OCI-LY7 (cell line): ENCODE results near the gene R3HDM4. TPM values are rescaled to one million over a fixed set of nuclear protein-coding genes. Genes with fewer than 3 reads are reported as not detected.
A peak's percentile ranks its signal among the peaks of the same experiment; 100 is the strongest.

Experiments used
- BruUV-seq: library from RNA; stranded (reverse); fragments of 400-500 nt; replicated peaks from 2 replicates; lab custom pipeline; 2021; lab: Mats Ljungman, UMichigan
- CTCF ChIA-PET: fragments of 300-600 bp; sonication (Branson Sonifier 250); formaldehyde crosslinking; loops from one replicate; lab custom pipeline; 2022; ENCODE audit warnings: antibody characterized with exemption; ENCODE audit not compliant: unreplicated experiment; lab: Charles Lee
- POLR2A ChIA-PET: fragments of 300-600 bp; sonication (Branson Sonifier 250); formaldehyde crosslinking; loops from one replicate; lab custom pipeline; 2022; ENCODE audit warnings: antibody characterized with exemption; lab: Charles Lee
- DNase-seq: peaks from one replicate; pipeline ENCODE4 v3.0.0-alpha.2; 2015; ENCODE audit warnings: low spot score
- H2AFZ ChIP-seq: fragments of 200-600 bp; sonication (generic), shearing (Covaris generic); 2 replicates; pipeline ENCODE4 v1.6.1; 2014; ENCODE audit warnings: mild to moderate bottlenecking, antibody characterized with exemption, low read length, moderate library complexity
- H3K27ac ChIP-seq: fragments of 200-600 bp; sonication (generic); 2 replicates; pipeline ENCODE4 v1.5.1; 2014; ENCODE audit warnings: mixed run types, low read depth, mild to moderate bottlenecking, moderate library complexity, low read length, inconsistent platforms; ENCODE audit not compliant: poor library complexity, severe bottlenecking
- H3K36me3 ChIP-seq: fragments of 200-600 bp; sonication (generic); 2 replicates; pipeline ENCODE4 v1.6.1; 2014; ENCODE audit warnings: mild to moderate bottlenecking, antibody characterized with exemption, low read length, moderate library complexity, mixed read lengths; ENCODE audit not compliant: insufficient read depth
- H3K4me1 ChIP-seq: fragments of 200-600 bp; sonication (generic); 2 replicates; pipeline ENCODE4 v1.5.1; 2014; ENCODE audit warnings: mild to moderate bottlenecking, low read length; ENCODE audit not compliant: insufficient read depth, poor library complexity, severe bottlenecking
- H3K4me2 ChIP-seq: fragments of 200-600 bp; sonication (generic); 2 replicates; pipeline ENCODE4 v1.6.1; 2014; ENCODE audit warnings: mild to moderate bottlenecking, low read length
- H3K4me3 ChIP-seq: fragments of 200-600 bp; sonication (generic); 2 replicates; pipeline ENCODE4 v1.5.1; 2014; ENCODE audit warnings: mild to moderate bottlenecking, low read depth, low read length; ENCODE audit not compliant: poor library complexity, severe bottlenecking
- H3K79me2 ChIP-seq: fragments of 200-600 bp; sonication (generic); 2 replicates; pipeline ENCODE4 v1.6.1; 2016; ENCODE audit warnings: low read depth, mild to moderate bottlenecking, low read length, moderate library complexity, mixed read lengths; ENCODE audit not compliant: insufficient read depth
- H3K9me2 ChIP-seq: fragments of 200-600 bp; sonication (generic); 2 replicates; pipeline ENCODE4 v1.6.1; 2016; ENCODE audit warnings: mild to moderate bottlenecking, low read length, mixed read lengths; ENCODE audit not compliant: insufficient read depth
- H3K9me3 ChIP-seq: fragments of 200-600 bp; sonication (generic); 2 replicates; pipeline ENCODE4 v1.6.1; 2014; ENCODE audit warnings: mild to moderate bottlenecking, mixed run types, low read length, mixed read lengths
- H4K20me1 ChIP-seq: fragments of 200-600 bp; sonication (generic); 2 replicates; pipeline ENCODE4 v1.6.1; 2014; ENCODE audit warnings: mild to moderate bottlenecking, antibody characterized with exemption, low read length, moderate library complexity, mixed read lengths; ENCODE audit not compliant: insufficient read depth
- CTCF ChIP-seq: fragments of 200-600 bp; sonication (generic); conservative IDR thresholded peaks from 2 replicates; pipeline ENCODE4 v1.5.1; 2014; ENCODE audit warnings: mild to moderate bottlenecking, antibody characterized with exemption, low read length, moderate library complexity, mixed read lengths
- EZH2phosphoT487 ChIP-seq: fragments of 200-600 bp; sonication (generic); IDR thresholded peaks from 2 replicates; pipeline ENCODE4 v1.6.1; 2018; ENCODE audit warnings: low read depth, borderline replicate concordance, mild to moderate bottlenecking, mixed run types, antibody characterized with exemption, low read length, moderate library complexity, mixed read lengths
- intact Hi-C: fragments of 100-400 bp; cut with micrococcal nuclease; formaldehyde crosslinking; loops from one replicate; pipeline ENCODE4 v1.10.0; 2022; ENCODE audit not compliant: unreplicated experiment
- total RNA-seq, 2 experiments: library from RNA; depleted of rRNA in 1 of 2; stranded (reverse); fragments of >200 nt in 1 of 2; shearing (Covaris generic) in 1 of 2; gene quantifications; 2 replicates each; pipeline ENCODE4 v1.2.3, GENCODE V29; 2014 to 2022

R3HDM4 gene
- total RNA-seq, 2 experiments from 2014 or later: 43.5 to 64.9 TPM

GRCh38 chr19:947707-948539, 34.9 kb upstream of the R3HDM4 start:
- Histone ChIP-seq H2AFZ (no peak overlapping the region), H3K9me2 (no peaks in the 10 kb centered on the region), H3K9me3 (no peaks in the 10 kb centered on the region), H4K20me1 (no peaks in the 10 kb centered on the region), H3K27ac (no peak overlapping the region), H3K36me3 (no peaks in the 10 kb centered on the region), H3K4me1 (peaks cover 45% of the 10 kb centered on the region), H3K4me3 (peak overlapping the region; percentile 7), H3K79me2 (no peaks in the 10 kb centered on the region), H3K4me2 (peak overlapping the region; percentile 48)
- intact Hi-C loops: loop anchor here (2.0 kb wide), 1 partner anchor 23 kb away; no protein-coding TSS in a partner anchor
- TF ChIP-seq CTCF (no peak), EZH2phosphoT487 (no peak)
- POLR2A ChIA-PET: interaction anchor here (0.6 to 0.7 kb wide), 2 partner anchors 18 to 344 kb away, joined by 3 to 6 read pairs; no protein-coding TSS in a partner anchor
- no TSS peak for BruUV-seq
- peak; percentile 88 for DNase-seq
- CTCF ChIA-PET: no interaction called here

DNA sequence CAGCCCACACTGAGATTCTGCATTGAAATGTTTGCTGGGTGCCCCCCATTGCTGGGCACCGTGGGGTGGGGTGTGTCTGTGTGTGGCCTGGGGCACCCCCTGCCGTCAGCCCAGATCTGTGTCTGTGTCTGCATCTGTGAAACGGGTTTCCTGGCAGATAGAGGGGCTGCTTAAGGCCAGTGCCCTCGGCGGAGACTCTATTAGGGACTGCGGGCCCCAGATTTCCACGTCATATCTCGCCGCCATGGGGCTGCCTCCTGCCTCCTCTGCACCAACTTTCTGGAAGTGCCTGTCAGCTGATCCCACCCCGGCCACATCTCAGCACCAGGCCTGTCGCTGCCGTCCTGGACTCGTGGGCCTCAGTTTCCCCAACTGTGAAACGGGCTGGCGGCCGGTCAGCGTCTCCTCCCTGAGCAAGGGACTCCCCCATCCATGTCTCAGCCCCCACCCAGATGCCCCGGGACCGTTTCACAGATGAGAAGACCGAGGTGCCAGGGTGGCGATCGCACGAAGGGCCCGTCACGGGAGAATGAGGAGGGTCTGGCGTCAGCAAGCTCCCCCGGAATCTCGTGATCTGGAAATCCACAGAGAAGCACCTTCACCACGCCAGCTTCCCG, 34.2 kb upstream of the R3HDM4 start:
- ChIA-PET CTCF (no interaction called here), POLR2A (interaction anchor here (0.6 kb wide), 1 partner anchor 18 kb away, joined by 6 read pairs; no protein-coding TSS in a partner anchor)
- no peaks in the 10 kb centered on the region for H3K9me2 ChIP-seq
- intact Hi-C loops: loop anchor here (2.0 kb wide), 1 partner anchor 22 kb away; no protein-coding TSS in a partner anchor
- peaks cover 38% of the 10 kb centered on the region for H3K4me1 ChIP-seq
- no peak for DNase-seq
- no TSS peak for BruUV-seq
- no peak overlapping the region for H3K4me3 ChIP-seq
- no peak overlapping the region for H2AFZ ChIP-seq
- TF ChIP-seq CTCF (peak; percentile 37; the same call in 1 of the 2 replicates), EZH2phosphoT487 (no peak)
- no peaks in the 10 kb centered on the region for H3K9me3 ChIP-seq
- no peak overlapping the region for H3K27ac ChIP-seq
- peak overlapping the region; percentile 48 for H3K4me2 ChIP-seq
- no peaks in the 10 kb centered on the region for H3K36me3 ChIP-seq
- H3K79me2 ChIP-seq: no peaks in the 10 kb centered on the region
- H4K20me1 ChIP-seq: no peaks in the 10 kb centered on the region
